NCI-H2196 (cell line): Measurements from ENCODE around the gene RAET1G.
"Not testable (repeated sequence)": the region's sequence is repeated elsewhere in the genome, so short reads cannot be mapped to it uniquely, and the experiment has no call there.

Source experiments
- DNase-seq: peaks from one replicate; lab custom pipeline; 2025; ENCODE audit not compliant: unreplicated experiment; lab: John Stamatoyannopoulos, UW

Gene RAET1G

DNA sequence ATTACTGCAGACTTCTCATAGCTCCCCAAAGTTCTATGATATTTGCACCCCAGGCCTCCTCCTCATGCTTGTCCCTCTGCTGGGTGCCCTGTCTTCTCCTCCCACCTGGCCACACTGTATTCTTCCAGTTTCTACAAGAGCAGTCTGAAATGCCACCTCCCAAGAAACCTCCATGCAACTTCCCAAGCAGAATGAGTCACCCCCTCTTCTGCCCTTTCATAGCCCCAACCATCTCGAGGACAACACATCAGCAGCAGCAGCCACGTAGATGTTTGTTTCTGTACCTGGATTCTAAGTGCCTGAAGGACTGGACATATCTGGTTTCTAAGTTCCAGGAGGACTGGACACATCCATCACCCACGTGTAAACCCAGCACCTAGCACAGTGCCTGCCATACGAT lies 12.3 kb upstream of the RAET1G start:
- no peak for DNase-seq

DNA sequence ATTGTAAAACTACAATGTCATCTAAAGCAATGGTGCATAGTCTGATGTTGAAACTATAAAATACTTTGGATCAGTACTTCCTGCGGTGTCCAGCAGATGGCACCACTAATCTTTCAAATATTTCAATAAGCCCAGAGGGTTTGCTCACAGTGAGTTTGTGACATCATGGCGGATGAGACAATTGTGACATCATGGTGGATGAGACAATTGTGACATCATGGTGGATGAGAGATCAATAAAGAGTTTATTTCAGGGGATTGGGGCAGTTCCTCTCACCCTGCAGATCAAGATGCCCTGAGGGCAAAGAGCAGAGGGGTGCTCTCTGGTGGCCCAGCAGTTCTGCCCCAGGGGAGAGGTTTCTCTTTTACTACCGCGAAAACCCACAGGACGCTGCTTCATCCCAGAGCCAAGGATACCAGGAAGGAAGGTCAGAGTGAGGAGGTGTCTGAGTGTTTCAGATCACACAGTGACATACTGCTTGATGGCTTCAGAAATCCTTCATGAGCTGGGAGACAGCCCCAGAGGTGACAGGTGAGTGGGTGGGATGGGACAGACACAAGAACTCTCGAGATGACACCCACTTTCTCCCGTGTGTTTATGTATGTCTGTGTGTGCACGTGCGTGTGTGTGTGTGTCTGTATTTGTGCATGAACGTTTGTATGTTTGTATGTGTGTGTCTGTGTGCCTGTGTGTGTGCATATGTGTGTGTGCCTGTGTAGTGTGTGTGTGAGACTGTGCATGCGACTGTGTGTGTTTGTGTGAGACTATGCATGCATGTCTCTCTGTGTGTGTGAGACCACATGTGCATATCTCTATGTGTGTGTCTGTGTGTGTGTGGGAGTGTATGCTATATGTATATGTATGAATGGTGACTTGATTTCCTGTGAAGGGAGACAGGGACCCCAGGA lies 11.6 kb upstream of the RAET1G start:
- DNase-seq, result peak; percentile 88

DNA sequence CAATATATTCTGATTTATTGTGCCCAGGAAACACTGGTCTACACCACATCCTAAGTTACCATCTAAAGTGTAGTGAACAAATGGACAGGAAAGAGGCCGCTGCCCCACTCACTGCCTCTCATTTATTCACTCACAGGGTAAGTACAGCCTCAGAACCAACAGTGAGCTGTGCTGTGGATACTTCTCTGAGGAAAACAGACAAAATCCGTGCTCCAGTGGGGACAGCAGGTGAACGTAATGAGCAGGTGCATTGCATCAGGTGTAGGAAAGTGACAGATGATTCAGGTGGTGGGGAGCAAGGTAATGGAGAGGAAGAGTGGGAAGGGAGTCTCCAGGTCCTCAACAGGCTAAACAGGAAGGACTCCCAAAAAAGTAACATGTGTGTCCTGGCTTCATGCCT lies 10.5 kb upstream of the RAET1G start:
- no peak for DNase-seq

DNA sequence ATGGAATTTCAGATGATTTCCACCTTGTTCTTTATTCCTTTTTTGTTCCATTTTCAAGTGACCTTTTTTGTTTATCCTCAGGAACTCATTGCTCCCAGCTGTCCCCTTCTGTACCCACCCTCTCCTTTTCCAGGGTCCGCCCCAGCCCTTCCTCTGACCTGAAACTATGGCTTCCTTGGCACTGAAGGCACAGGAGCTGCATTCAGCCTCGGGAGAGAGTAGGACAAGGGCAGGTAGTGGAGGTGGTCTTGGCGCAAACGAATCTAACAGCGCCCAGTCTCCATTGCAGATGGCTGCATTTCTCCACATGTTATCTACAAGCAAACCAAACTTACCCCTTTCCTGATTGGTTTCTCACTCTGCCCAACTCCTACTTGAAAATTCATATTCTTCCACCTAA lies 10.1 kb upstream of the RAET1G start:
- no peak for DNase-seq

DNA sequence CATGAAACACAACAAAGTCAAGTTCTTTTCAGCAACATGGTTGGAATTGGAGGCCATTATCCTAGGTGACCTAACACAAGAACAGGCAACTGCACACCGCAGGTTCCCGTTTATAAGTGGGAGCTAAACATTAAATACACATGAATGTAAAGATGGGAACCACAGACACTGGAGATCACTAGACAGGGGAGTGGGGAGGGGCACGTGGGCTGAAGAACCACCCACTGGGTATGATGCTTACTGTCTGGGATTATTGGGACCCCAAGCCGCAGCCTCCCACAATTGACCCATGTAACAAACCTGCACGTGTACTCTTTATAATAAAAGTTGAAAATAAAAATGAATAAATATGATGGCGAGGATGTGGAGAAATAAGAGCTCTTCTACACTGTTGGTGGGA lies 8.6 kb upstream of the RAET1G start:
- no peak for DNase-seq

DNA sequence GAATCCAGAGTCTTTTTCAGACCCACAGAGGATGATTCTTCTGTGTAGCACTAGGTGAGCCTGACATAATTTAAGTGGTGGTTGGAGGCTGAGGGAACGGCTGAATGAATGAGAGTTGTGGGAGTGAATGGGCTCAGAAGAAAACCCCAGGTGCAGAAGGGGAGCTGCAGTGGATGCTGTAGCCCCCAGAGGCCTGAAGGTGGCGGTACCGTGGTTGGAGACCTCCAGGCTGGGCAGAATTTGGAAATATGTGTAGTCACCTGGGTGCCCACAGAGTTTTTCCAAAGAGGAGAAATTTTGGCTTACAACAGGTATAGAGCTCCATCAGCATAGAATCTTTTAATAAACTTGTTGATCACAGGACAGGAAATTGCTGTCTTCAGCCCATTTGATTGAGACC lies 6.5 kb upstream of the RAET1G start:
- DNase-seq, result no peak

DNA sequence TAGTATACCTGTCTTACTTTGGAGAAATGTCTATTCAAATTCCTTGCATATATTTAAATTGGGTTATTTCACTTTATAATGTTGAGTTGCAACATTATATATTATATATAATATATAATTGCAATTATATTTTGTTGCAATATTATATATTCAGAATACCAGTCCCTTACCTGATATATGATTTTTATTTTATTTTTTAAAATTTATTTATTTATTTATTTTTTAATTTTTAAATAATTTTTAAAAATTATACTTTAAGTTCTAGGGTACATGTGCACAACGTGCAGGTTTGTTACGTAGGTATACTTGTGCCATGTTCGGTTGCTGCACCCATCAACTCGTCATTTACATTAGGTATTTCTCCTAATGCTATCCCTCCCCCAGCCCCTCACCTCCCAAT lies 4.1 kb upstream of the RAET1G start:
- DNase-seq, result not testable (repeated sequence)

DNA sequence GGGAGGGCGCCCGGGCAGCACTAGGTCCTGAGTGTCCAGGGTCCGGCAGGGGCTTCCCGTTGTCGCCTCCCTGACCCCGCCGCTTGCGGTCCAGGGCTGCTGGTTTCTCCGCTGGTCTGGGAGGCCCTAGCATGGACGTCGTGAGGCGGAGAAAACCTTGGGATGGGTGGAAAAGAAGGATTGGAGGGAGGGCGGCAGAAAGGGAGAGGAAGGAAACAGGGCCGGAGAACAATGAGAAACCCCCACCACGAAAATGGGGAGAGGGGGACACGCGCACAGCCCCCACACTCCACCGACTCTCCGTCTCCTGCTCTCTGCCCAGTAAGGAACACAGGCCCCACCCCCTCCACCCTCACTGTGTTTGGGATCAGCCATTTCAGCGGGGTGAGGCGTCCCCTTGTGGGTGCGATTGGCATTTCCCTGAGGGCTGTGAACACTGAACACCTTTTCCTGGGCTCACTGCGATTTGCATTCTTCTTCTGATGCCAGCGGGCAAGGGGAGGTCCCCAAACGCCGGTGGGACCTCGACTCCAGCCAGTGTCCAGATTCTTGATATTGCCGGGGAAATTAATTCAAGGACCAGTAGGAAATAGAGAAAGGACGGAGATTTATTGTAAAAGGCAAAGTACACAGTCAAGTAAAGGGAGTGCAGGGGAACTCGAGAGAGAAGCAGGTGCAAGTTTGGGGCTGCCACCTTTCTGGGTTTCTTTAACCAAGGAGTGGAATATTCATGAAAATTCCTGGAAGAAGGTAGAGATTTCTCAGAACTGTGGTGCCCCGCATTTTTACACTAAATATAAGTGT lies 3.3 kb upstream of the RAET1G start:
- peak; percentile 77 for DNase-seq

DNA sequence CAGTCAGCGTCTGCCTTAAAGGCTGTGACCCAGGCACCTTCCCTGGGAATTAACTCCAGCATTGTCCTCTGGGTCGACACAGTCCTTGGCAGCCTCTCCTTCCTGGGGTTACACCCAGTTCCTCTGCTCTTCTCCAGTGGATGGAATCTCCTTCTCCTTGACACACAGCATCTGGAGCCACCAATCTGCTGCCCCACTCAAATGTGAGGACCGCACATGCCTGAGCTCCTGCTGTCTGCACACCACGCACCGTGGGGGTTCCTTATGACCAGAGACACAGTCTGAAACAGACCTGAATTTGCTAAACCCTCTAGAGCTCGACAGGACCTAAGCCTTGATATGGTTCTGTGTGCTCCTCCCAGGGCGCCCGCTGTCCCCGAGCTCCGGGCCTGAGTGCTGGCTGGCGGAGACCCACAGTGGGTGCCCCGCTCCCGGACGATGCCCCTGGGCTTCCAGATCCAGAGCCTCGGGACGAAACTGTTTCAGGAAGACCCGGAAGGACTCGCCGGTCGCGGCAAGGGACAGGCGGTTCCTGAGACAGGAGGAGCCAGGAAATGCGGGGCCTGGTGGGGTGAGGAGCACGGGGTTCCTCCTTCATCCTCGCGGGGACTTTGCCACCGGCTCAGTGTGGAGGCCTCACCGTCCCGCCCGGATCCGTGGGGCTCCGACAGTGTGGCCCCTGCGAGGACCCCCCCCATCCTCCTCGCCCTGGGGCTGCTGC lies 2.5 kb upstream of the RAET1G start:
- DNase-seq, result no peak

DNA sequence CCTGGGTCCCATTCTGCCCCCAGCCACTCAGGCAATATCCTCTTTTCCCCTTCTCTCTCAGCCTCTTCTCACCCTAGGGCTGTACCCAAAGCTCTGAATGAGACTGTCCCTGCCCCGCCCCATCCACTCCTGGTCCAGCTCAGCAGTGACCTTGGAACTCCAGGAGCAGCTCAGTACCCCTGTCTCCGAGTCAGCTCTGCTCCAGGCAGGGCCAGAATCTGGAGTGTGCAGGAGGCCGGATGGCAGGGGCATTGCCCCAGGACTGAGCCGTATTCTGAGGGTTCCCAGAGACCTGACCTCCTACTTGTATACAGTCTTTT lies 2.0 kb upstream of the RAET1G start:
- no peak for DNase-seq

DNA sequence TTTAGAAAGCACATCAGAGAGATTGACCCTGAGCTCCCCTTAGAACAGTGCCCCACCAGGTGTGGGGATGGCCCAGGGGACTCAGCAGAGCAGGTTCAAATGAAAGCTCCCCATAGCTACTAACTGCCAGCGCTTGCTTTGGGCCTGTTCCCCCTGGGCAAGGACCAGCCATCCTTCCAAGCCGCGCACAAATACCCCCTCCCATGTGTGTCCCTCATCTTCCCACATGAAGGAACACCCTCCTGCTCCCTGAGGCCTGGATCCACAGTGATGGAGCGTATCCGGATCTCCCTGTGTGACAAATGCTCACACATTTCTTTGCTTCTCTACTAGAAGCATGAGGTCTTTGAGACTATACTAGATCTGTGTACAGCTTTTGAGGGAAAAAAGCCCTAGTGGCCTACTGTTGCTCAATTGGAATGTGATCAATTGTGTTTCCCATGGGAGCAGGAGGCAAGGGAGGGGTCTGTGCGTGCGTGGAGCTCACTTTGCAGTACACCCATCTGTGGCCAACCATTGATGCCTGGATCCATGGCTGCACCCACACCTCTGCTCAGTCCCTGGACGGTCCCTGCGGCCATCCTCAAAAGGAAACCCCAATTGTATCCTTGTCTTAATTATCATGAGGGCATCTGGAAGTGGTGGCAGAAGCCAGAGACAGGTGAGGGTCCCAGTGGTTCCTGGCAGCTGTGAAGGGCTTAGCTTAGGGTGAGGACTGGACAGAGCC lies 1.4 kb upstream of the RAET1G start:
- no peak for DNase-seq

DNA sequence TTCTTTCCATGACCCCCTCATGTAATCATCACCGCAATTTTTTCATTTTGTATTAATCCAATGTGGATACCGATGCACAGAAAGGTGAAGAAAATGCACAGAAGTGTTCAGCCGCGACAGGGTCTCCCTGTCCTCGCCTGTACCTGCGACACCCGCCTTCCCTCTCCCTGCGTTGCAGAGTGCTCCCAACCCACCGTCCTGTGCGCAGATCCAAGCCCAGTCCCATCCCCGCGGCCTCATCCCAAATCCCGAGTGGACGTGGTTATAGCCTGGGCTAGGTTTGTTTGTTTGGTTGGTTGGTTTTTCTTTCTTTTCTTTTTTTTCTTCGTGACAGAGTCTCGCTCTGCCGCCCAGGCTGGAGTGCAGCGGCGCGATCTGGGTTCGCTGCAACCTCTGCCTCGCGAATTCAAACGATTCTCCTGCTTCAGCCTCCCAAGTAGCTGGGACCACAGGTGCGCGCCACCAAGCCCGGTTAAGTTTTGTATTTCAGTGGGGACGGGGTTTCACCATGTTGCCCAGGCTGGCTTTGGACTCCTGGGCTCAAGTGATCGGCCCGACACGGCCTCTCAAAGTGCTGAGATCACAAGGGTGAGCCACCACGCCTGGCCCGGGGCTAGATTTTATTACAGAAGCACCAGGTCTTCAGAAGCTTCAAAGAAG lies 536 bp upstream of the RAET1G start:
- no peak for DNase-seq

DNA sequence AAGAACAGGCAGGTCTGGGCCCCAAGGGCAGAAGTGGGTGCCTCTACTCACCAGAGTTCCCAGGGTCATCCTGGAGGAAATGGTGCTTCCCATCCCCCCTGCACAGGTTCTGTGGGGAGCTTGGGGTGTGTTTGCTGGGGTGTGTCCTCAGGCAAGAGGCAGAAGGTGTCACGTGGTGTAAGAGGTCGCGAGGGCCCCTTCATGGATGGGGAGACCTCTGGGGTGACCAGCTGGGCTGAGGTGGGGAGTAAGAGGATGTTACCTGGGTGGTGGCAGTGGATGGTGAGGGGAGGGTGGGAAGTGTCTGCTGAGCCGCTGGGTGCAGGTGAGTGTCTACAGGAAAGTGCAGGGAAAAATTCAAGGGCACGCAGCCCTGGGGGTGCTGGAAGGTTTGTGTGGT lies 830 bp downstream of the RAET1G start:
- not testable (repeated sequence) for DNase-seq

DNA sequence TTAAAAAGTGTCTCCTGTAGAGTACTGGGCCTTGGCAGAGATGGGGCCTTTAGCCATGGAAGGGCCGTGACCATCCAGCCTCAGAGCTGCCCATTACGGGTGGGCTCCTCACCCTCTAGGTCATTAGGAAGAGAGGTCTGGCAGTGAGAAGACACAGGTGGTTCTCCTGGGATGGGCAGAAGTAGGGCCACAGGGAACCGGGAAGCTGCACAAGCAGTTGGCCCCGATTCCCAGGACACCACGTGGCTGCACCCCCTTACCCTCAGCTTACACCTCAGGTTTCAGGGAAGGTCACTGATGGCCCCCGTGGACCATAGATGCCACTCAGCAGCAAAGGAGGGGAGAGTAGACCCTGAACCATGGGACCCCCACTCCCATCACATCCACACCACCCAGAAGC lies 1.6 kb downstream of the RAET1G start:
- no peak for DNase-seq

DNA sequence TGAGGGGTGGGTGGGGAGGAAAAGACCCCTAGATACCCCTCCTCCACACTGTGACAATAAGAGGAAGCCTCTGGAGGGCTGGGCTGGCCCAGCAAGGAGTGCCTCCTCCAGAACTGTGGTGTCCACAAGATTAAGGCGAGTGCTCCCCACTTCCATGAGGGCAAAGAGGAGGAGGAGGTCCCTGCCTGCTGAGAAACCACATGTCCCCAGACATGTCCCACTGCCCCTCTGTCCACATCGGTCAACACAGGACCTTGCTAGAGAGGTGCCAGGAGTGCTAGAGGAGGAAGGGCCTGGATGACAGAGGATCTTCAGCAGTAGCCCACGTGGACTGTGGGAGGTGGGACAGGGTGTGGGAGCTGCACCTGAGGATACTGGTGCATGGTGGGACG lies 3.1 kb downstream of the RAET1G start:
- no peak for DNase-seq

DNA sequence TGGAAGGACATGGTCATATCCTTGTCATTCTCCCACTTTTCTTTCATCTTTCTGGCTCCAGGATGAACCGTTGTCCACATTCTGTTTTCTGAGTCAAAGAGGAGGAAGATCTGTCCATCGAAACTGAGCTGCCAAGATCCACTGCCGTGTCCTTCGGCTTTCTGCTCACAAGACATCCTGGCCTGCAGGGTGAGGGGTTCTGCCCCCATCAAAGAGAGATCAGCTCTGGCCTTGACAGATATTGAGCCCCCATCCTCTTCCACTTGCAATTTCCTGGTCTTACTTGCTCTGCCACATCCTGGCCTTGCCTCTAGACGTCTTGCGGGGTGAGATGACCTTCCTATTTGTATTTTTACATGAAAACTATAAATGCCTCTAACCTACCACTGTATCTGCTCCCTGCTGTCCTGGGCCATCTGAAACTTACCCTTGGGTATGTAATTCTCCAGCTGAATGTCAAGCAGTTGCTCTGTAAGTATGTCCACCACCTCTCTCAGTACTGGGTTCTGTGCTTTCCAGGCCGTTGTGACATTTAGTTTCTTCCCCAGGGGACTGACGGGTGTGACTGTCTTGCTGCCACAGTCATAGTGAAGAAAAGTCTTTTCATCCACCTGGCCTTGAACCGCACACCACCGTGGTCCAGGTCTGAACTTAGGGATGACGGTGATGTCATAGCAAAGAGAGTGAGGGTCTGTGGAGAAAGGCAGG lies 3.6 kb downstream of the RAET1G start:
- DNase-seq, result not testable (repeated sequence)

DNA sequence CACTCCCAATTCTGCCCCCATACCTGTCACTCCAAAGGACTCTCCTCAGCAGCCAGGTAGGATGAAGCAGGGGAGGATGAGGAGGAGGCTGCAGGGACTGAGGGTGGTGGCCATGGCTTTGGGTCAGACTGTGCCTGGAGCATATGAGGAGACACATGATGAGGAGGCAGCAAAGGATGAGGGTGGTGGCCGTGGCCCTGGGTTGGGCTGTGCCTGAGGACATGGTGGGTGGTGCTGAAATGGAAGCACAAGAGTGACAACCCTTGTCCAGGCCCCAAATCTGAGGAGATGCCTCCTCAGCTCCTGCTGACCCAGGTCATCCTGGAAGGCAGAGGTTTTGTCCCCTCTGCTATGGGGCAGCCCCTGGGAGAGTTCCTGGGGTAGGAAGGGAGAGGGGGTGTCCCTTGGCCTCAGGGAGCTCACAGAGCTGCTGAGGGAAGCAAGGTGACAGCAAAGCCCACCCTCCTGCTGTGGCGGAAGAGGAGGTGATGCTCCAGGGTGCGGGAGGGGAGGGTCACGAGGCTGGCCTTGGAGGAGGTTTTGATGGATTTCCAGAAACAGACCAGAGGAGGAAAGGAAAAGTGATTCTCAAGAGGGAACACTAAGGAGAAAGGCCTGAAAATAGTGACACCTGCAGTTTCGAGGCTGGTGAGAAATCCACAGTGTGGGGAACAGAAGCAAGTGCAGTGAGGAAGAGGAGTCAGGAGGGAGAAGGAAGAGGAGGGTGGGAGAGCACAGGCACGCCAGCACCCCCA lies 4.6 kb downstream of the RAET1G start:
- DNase-seq, result no peak

DNA sequence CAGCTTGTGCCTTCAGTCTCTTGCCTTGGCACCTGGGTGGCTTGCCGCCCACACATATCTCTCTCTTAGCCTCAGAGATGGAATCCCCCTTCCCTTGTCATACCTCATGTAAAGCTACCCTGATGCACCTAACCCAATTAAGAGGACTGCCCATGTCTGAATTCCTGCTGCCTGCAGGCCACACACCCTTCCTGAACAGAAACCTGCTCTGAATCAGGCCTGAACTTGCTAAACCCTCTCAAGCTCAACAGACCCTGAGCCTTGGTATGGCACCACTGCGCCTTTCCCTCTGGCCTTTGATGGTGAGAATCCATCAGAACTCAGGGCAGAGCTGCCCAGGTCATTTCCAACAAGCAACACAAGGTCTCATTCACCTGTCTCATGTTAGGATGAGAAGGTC lies 5.2 kb downstream of the RAET1G start:
- DNase-seq, result no peak
